Mesendoderm (in vitro differentiated cells): ENCODE results near the gene RERE.

ENCODE experiments used
- DNase-seq: peaks from one replicate; pipeline ENCODE4 v3.0.0; 2013
- H2AK5ac ChIP-seq: 2 replicates; pipeline ENCODE4 v1.6.1; 2013; ENCODE audit warnings: low read length, inconsistent platforms
- H2BK120ac ChIP-seq: 2 replicates; pipeline ENCODE4 v1.6.1; 2013; ENCODE audit warnings: low read depth, mild to moderate bottlenecking, low read length, moderate library complexity, mixed read lengths
- H2BK15ac ChIP-seq: replicated peaks from 2 replicates; pipeline ENCODE4 v1.6.1; 2013; ENCODE audit warnings: low read depth, mild to moderate bottlenecking, moderate library complexity
- H2BK5ac ChIP-seq: 2 replicates; pipeline ENCODE4 v1.6.1; 2013; ENCODE audit warnings: low read length, inconsistent platforms
- H3K18ac ChIP-seq: 2 replicates; pipeline ENCODE4 v1.6.1; 2013; ENCODE audit warnings: mild to moderate bottlenecking, low read length, mixed read lengths
- H3K23ac ChIP-seq: one replicate; pipeline ENCODE4 v1.6.1; 2013; ENCODE audit warnings: low read length
- H3K27ac ChIP-seq: 2 replicates; pipeline ENCODE4 v1.5.1; 2013; ENCODE audit warnings: low read depth, mild to moderate bottlenecking, inconsistent platforms, low read length, moderate library complexity
- H3K27me3 ChIP-seq: 2 replicates; pipeline ENCODE4 v1.6.1; 2013; ENCODE audit warnings: low read length, control low read depth, mild to moderate bottlenecking, inconsistent platforms; ENCODE audit not compliant: insufficient read depth, poor library complexity
- H3K36me3 ChIP-seq: 2 replicates; pipeline ENCODE4 v1.6.1; 2013; ENCODE audit warnings: low read length, inconsistent platforms; ENCODE audit not compliant: control insufficient read depth, insufficient read depth
- H3K4ac ChIP-seq: one replicate; pipeline ENCODE4 v1.6.1; 2013; ENCODE audit warnings: low read depth, mild to moderate bottlenecking, low read length, moderate library complexity
- H3K4me1 ChIP-seq: 2 replicates; pipeline ENCODE4 v1.6.1; 2013; ENCODE audit warnings: low read depth, low read length, inconsistent platforms; ENCODE audit not compliant: control insufficient read depth
- H3K4me2 ChIP-seq: 2 replicates; pipeline ENCODE4 v1.6.1; 2013; ENCODE audit warnings: low read length
- H3K4me3 ChIP-seq: 2 replicates; pipeline ENCODE4 v1.5.1; 2013; ENCODE audit warnings: mild to moderate bottlenecking, low read length
- H3K56ac ChIP-seq: one replicate; pipeline ENCODE4 v1.6.1; 2013; ENCODE audit warnings: low read length
- H3K79me1 ChIP-seq: 2 replicates; pipeline ENCODE4 v1.6.1; 2013; ENCODE audit warnings: low read length, inconsistent platforms
- H3K79me2 ChIP-seq: 2 replicates; pipeline ENCODE4 v1.6.1; 2013; ENCODE audit warnings: mild to moderate bottlenecking, low read length; ENCODE audit not compliant: control insufficient read depth, insufficient read depth
- H3K9ac ChIP-seq: 2 replicates; pipeline ENCODE4 v1.6.1; 2013; ENCODE audit warnings: low read length, inconsistent platforms
- H4K5ac ChIP-seq: one replicate; pipeline ENCODE4 v1.6.1; 2013; ENCODE audit warnings: low read length
- H4K8ac ChIP-seq: one replicate; pipeline ENCODE4 v1.6.1; 2013; ENCODE audit warnings: low read depth, mild to moderate bottlenecking, control low read depth, low read length, moderate library complexity
- WGBS: extraction: QIAGEN DNeasy Blood & Tissue Kit; methylation state at CpG from one replicate; pipeline ENCODE4 v1.1.7; 2013; ENCODE audit warnings: low lambda C conversion rate, missing lambda C conversion rate; ENCODE audit not compliant: insufficient coverage; ENCODE audit errors: extremely low coverage; 5-methylcytosine and 5-hydroxymethylcytosine counted together

The RERE gene

DNA sequence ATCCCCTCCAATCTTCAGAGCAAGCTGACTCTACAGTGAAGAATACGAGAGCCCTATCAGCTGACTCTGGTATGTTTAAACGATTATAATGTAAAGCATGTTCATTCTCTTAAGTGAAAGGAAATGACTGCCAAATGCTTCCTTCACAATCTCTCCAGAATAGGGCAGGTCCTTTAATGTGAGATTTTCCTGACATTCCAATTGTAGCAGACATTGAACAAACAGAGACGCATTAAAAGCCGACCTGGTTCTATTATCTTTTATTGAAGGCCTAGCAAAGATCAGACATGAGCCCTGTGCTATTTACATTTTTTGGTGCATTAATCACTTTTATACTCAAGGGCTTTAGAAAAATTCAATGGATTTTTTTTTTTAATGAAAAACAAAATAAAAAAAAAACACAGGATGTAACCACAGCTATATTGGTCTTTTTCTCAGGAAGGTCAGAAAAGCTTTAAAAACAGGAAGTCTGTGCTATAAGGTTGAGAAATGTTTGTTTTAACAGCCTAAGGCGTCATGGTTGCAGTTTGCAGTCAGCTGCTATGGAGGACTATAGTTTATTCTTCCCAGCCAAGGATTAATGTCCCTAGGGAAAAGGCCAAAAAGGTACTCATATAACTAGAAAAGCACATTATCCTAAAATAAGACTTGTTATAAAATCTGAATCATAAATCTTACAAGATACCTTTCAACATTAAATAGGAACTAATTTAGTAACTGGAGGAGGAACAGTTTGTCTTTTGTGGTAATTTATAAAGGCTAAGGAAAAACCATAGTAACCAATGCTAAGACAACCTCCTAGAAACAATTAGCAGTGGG is 104.8 kb downstream of the RERE start:
- no peak overlapping the region for H2AK5ac ChIP-seq
- no peaks in the 10 kb centered on the region for H3K27me3 ChIP-seq
- no peaks in the 10 kb centered on the region for H3K36me3 ChIP-seq
- H3K4ac ChIP-seq, result no peak overlapping the region
- H2BK5ac ChIP-seq, result no peak overlapping the region
- no peak overlapping the region for H2BK120ac ChIP-seq
- H4K8ac ChIP-seq, result no peak overlapping the region
- no peak overlapping the region for H3K23ac ChIP-seq
- no CpG with 5 or more reads among the region's 5 CpGs for WGBS
- peaks cover 2% of the 10 kb centered on the region for H3K4me1 ChIP-seq
- peak overlapping the region; percentile 2 for H3K27ac ChIP-seq
- no peak overlapping the region for H3K4me3 ChIP-seq
- no peak overlapping the region for H3K9ac ChIP-seq
- H3K18ac ChIP-seq, result no peak overlapping the region
- peaks cover 12% of the 10 kb centered on the region for H3K79me2 ChIP-seq
- no peak overlapping the region for H3K56ac ChIP-seq
- no peak overlapping the region for H4K5ac ChIP-seq
- no peak overlapping the region for H2BK15ac ChIP-seq
- DNase-seq, result peak; percentile 79
- H3K4me2 ChIP-seq, result no peak overlapping the region
- H3K79me1 ChIP-seq, result peaks cover 5% of the 10 kb centered on the region

DNA sequence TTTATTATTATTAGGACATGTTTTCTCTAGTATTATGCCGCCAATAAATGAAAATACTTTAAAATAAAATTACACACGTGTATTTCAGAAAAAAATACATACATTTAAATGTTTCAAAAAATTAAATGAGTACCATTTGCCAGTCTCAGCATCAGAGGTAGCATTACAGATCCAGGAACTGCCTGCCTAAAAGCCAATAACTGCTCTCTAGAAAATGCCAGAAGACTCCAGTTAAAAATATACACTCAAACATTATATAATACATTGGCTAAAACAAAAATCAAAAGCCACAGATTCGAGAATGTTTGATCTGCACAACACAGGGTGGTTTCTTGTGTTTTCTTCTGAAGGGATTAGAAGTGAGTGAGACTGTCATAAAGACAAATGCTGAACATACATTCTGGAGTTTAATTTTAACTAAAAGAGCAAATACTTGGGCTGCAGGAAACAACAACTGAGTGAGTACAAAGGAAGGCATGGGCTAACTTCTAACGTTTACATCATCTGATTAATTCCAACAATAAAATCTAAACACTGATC is 105.5 kb downstream of the RERE start:
- Histone ChIP-seq H2BK5ac (no peak overlapping the region), H3K79me2 (peaks cover 13% of the 10 kb centered on the region), H3K27ac (peak overlapping the region; percentile 2), H3K79me1 (peaks cover 9% of the 10 kb centered on the region), H3K56ac (no peak overlapping the region), H3K4me1 (peaks cover 5% of the 10 kb centered on the region), H2BK120ac (no peak overlapping the region), H3K4me2 (no peak overlapping the region), H3K9ac (no peak overlapping the region), H2AK5ac (no peak overlapping the region), H3K23ac (no peak overlapping the region), H2BK15ac (no peak overlapping the region), H3K4ac (no peak overlapping the region), H3K36me3 (no peaks in the 10 kb centered on the region), H3K18ac (no peak overlapping the region), H4K5ac (no peak overlapping the region), H3K27me3 (no peaks in the 10 kb centered on the region), H3K4me3 (no peak overlapping the region), H4K8ac (no peak overlapping the region)
- no CpG with 5 or more reads among the region's 4 CpGs for WGBS
- no peak for DNase-seq

DNA sequence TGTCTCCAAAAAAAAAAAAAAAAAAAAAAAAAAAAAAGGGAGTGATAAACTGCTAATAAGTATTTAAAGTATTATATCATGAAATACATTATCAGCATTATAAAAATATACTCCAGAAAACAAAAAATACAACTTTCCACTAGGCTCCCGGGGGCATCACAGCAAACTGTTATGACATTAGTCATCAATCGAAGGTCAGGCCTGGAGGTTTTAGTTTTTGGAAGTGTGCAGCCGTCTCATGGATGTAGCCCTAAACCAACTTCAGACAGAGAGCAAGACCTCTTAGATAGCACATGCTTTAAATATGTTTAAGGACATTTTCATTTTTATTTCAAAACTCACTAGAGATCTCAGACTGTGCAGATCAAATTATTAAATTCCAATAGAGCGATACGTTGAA is 106.3 kb downstream of the RERE start:
- H4K5ac ChIP-seq, result no peak overlapping the region
- H3K4me1 ChIP-seq, result peaks cover 5% of the 10 kb centered on the region
- H2AK5ac ChIP-seq, result no peak overlapping the region
- no peak overlapping the region for H3K4me2 ChIP-seq
- no peak overlapping the region for H3K56ac ChIP-seq
- peaks cover 14% of the 10 kb centered on the region for H3K79me2 ChIP-seq
- no peak overlapping the region for H3K18ac ChIP-seq
- WGBS, result no CpG with 5 or more reads among the region's 5 CpGs
- no peak overlapping the region for H3K4ac ChIP-seq
- H3K27me3 ChIP-seq, result no peaks in the 10 kb centered on the region
- H2BK120ac ChIP-seq, result no peak overlapping the region
- H3K36me3 ChIP-seq, result no peaks in the 10 kb centered on the region
- no peak overlapping the region for H3K23ac ChIP-seq
- no peak overlapping the region for H3K9ac ChIP-seq
- no peak overlapping the region for H4K8ac ChIP-seq
- no peak overlapping the region for H2BK15ac ChIP-seq
- no peak for DNase-seq
- H2BK5ac ChIP-seq, result no peak overlapping the region
- H3K27ac ChIP-seq, result no peak overlapping the region
- peaks cover 10% of the 10 kb centered on the region for H3K79me1 ChIP-seq
- no peak overlapping the region for H3K4me3 ChIP-seq

DNA sequence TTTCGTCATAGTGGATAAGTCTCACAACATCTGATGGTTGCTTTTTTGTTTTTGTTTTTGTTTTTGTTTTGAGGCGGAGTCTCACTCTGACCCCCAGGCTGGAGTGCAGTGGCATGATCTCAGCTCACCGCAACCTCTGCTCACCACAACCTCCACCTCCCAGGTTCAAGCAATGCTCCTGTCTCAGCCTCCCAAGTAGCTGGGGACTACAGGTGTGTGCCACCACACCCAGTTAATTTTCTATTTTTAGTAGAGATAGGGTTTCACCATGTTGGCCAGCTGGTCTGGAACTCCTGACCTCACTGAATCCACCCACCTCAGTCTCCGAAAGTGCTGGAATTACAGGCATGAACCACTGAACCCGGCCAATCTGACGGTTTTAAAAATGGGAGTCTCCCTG is 109.2 kb downstream of the RERE start:
- no peak overlapping the region for H2BK120ac ChIP-seq
- H4K5ac ChIP-seq, result no peak overlapping the region
- WGBS, result no CpG with 5 or more reads among the region's 6 CpGs
- H3K56ac ChIP-seq, result no peak overlapping the region
- H2BK5ac ChIP-seq, result no peak overlapping the region
- H3K18ac ChIP-seq, result no peak overlapping the region
- H4K8ac ChIP-seq, result no peak overlapping the region
- H3K79me1 ChIP-seq, result peaks cover 8% of the 10 kb centered on the region
- H3K4me2 ChIP-seq, result no peak overlapping the region
- no peak overlapping the region for H2BK15ac ChIP-seq
- H3K23ac ChIP-seq, result no peak overlapping the region
- H3K36me3 ChIP-seq, result no peaks in the 10 kb centered on the region
- H3K4me3 ChIP-seq, result no peak overlapping the region
- H3K4ac ChIP-seq, result no peak overlapping the region
- H3K79me2 ChIP-seq, result peaks cover 13% of the 10 kb centered on the region
- no peak overlapping the region for H3K9ac ChIP-seq
- no peak for DNase-seq
- H3K4me1 ChIP-seq, result peaks cover 5% of the 10 kb centered on the region
- H2AK5ac ChIP-seq, result no peak overlapping the region
- no peak overlapping the region for H3K27ac ChIP-seq
- H3K27me3 ChIP-seq, result no peaks in the 10 kb centered on the region

DNA sequence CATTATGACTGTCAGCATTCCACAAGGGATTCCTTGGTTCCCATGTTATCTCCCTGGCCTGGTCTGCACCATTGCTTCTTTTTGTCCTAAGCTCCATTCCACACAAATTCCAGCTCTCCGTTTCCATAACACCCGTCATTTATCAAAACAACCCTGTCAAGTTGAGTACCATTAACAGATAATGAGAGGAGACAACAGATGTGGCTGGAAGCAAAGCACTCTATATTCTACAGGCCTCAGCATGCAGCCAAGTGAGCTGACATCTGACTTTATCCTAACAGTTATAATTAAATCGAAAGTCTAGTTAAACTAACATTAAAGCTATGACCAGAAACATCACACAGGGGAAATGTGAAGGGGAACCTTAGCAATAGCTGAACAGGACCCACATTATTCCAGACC is 110.4 kb downstream of the RERE start:
- no CpG with 5 or more reads among the region's 3 CpGs for WGBS
- Histone ChIP-seq H4K8ac (no peak overlapping the region), H3K18ac (no peak overlapping the region)

More for the DNA sequence above, 110.4 kb downstream of the RERE start:
- no peak overlapping the region for H3K9ac ChIP-seq
- peaks cover 17% of the 10 kb centered on the region for H3K79me2 ChIP-seq
- no peak overlapping the region for H2BK15ac ChIP-seq
- no peak overlapping the region for H3K4me2 ChIP-seq
- DNase-seq, result peak; percentile 93
- H2AK5ac ChIP-seq, result no peak overlapping the region
- H4K5ac ChIP-seq, result no peak overlapping the region
- no peak overlapping the region for H2BK5ac ChIP-seq
- H3K36me3 ChIP-seq, result no peaks in the 10 kb centered on the region
- no peak overlapping the region for H3K56ac ChIP-seq
- H3K27ac ChIP-seq, result no peak overlapping the region
- H2BK120ac ChIP-seq, result no peak overlapping the region
- H3K4ac ChIP-seq, result no peak overlapping the region
- H3K4me1 ChIP-seq, result peaks cover 5% of the 10 kb centered on the region
- no peak overlapping the region for H3K23ac ChIP-seq
- no peak overlapping the region for H3K4me3 ChIP-seq
- no peaks in the 10 kb centered on the region for H3K27me3 ChIP-seq
- peaks cover 8% of the 10 kb centered on the region for H3K79me1 ChIP-seq
